ENCODE results near the gene CLK2. TPM values are rescaled to one million over a fixed set of nuclear protein-coding genes. Genes with fewer than 3 reads are reported as not detected.
"Not testable (repeated sequence)": the region's sequence is repeated elsewhere in the genome, so short reads cannot be mapped to it uniquely, and the experiment has no call there.

Gene CLK2
- total RNA-seq, 1 donor from 2014 or later: 24.8 TPM

DNA sequence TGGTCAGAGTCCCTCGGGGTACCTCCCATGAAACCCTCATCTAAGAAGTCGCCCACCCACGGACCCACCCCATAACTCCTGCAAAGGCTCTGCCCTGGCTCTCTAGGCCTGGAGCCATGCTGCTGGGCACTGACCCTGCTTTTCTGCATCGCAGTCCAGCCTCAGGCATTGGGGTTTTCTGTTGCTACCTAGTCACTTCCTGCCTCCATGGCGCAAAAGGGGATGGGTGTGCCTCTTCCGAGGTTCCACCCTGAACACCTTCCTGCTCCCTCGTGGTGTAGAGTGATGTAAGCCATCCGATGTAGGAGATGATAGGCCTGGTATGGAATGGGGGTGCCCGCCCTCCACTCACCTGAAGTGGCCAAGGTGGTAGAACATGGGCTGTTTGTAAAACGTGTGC is 58.6 kb downstream of the CLK2 start:
- DNase-seq (ENCODE audit: low read depth): not testable (repeated sequence)

Other genes starting within 250 kb of the CLK2 start
- not detected in 2 replicates for gene DCST2, start 239.7 kb downstream of the CLK2 start, total RNA-seq
- gene DCST1, start 239.7 kb downstream of the CLK2 start, total RNA-seq: not detected in 2 replicates
- gene ADAM15, start 222.2 kb downstream of the CLK2 start, total RNA-seq: 27.3 and 33.3 TPM in 2 replicates
- gene EFNA4, start 209.8 kb downstream of the CLK2 start, total RNA-seq: 4.9 and 8.3 TPM in 2 replicates
- 0.56 and 0.88 TPM in 2 replicates for gene EFNA3, start 194.7 kb downstream of the CLK2 start, total RNA-seq
- gene EFNA1, start 145.6 kb downstream of the CLK2 start, total RNA-seq: 0.59 and 1.4 TPM in 2 replicates
- 12.2 and 13.4 TPM in 2 replicates for gene SLC50A1, start 137.7 kb downstream of the CLK2 start, total RNA-seq
- gene DPM3, start 133.0 kb downstream of the CLK2 start, total RNA-seq: 83.9 and 90.0 TPM in 2 replicates
- 51.3 and 81.4 TPM in 2 replicates for gene KRTCAP2, start 100.2 kb downstream of the CLK2 start, total RNA-seq
- 0.62 and 0.94 TPM in 2 replicates for gene TRIM46, start 99.7 kb downstream of the CLK2 start, total RNA-seq
- 40.9 and 52.1 TPM in 2 replicates for gene THBS3, start 65.6 kb downstream of the CLK2 start, total RNA-seq
- 15.1 and 18.8 TPM in 2 replicates for gene MTX1, start 64.8 kb downstream of the CLK2 start, total RNA-seq
- 7.5 and 13.1 TPM in 2 replicates for gene ENTREP3, start 18.0 kb downstream of the CLK2 start, total RNA-seq
- gene SCAMP3, start 11.1 kb downstream of the CLK2 start, total RNA-seq: 106 and 130 TPM in 2 replicates
- 2.1 and 3.0 TPM in 2 replicates for gene HCN3, start 4.0 kb upstream of the CLK2 start, total RNA-seq
- not detected in 2 replicates for gene PKLR, start 27.9 kb upstream of the CLK2 start, total RNA-seq
- 369 and 536 TPM in 2 replicates for gene FDPS, start 35.4 kb upstream of the CLK2 start, total RNA-seq
- gene RUSC1, start 47.4 kb upstream of the CLK2 start, total RNA-seq: 16.1 and 18.8 TPM in 2 replicates

Data from myocyte (in vitro differentiated cells).